Adrenal gland (tissue), 12 donors: ENCODE measurements around the gene KLC4. TPM values are rescaled to one million over a fixed set of nuclear protein-coding genes. Genes with fewer than 3 reads are reported as not detected.

ENCODE experiments used
- DNase-seq, 7 donors: peaks; one replicate each; pipeline ENCODE4 v3.0.0-alpha.2; 2019 to 2020
- H3K27ac ChIP-seq, 5 donors: fragments of 200-600 bp; sonication (generic) in 4 of 5; 1 replicate in 3 of 5; 2 replicates in 2 of 5; pipeline versions ENCODE4 v1.5.1 to v1.8.0; 2016 to 2020; ENCODE audit warnings: mild to moderate bottlenecking in 1 of 5
- H3K27me3 ChIP-seq: fragments of 200-600 bp; 2 replicates; pipeline ENCODE4 v1.8.0; 2021
- H3K36me3 ChIP-seq, 2 donors: fragments of 200-600 bp; replicated peaks in 1 of 2; 1 replicate in 1 of 2; 2 replicates in 1 of 2; pipeline versions ENCODE4 v1.5.1 to v1.8.0; 2018 to 2022
- H3K4me1 ChIP-seq, 2 donors: fragments of 200-600 bp; replicated peaks in 1 of 2; 1 replicate in 1 of 2; 2 replicates in 1 of 2; pipeline versions ENCODE4 v1.5.1 to v1.8.0; 2018 to 2021
- H3K4me3 ChIP-seq, 4 donors: fragments of 200-600 bp; sonication (generic) in 3 of 4; one replicate each; pipeline ENCODE4 v1.5.1; 2016 to 2018
- H3K9me3 ChIP-seq, 3 donors: fragments of 200-600 bp; sonication (generic) in 1 of 3; replicated peaks in 1 of 3; 1 replicate in 2 of 3; 2 replicates in 1 of 3; pipeline versions ENCODE4 v1.5.1 to v1.8.0; 2016 to 2021
- POLR2A ChIP-seq, 2 donors: fragments of 450-650 bp; IDR thresholded peaks; one replicate each; pipeline ENCODE4 v1.6.1; 2017; ENCODE audit warnings: antibody characterized with exemption in 2 of 2, mild to moderate bottlenecking in 2 of 2, moderate library complexity in 1 of 2
- WGBS, 4 donors: extraction: QIAGEN DNeasy Blood & Tissue Kit in 2 of 4; methylation state at CpG; one replicate each; pipeline versions ENCODE4 v1.1.5 to v1.1.7; 2013 to 2017; 5-methylcytosine and 5-hydroxymethylcytosine counted together
- intact Hi-C, 2 donors: fragments of 100-400 bp; cut with DNase I; formaldehyde crosslinking; loops; one replicate each; pipeline versions ENCODE4 v1.14.1 to v1.15.0; 2022 to 2023
- polyA plus RNA-seq, 3 donors: library from polyadenylated mRNA; stranded (reverse); fragments of 200-250 nt in 2 of 3; fragments of 350-450 nt in 1 of 3; fragmentation: Illumina TruSeq in 1 of 3; extraction: RNeasy Lipid Tissue Mini Kit (QIAGEN cat#74804) in 1 of 3; gene quantifications; one replicate each; pipeline ENCODE4 v1.2.3, GENCODE V29; 2013 to 2014
- total RNA-seq, 9 donors: library from RNA; depleted of rRNA in 4 of 9; stranded (reverse); fragments of >200 nt in 4 of 9; fragments of 120-200 nt in 1 of 9; fragmentation: NEBNext Ultra II Directional in 1 of 9; extraction: Animal tissue kit (Norgen Biotek cat#: 25700) in 1 of 9; gene quantifications; one replicate each; pipeline versions ENCODE4 v1.1.0 to v1.2.4, GENCODE V29; 2013 to 2023
- TF ChIP-seq, protein P1 (sequence below), 6 experiments: fragments of 450-650 bp in 4 of 6; fragments of 200-600 bp in 2 of 6; sonication (generic) in 1 of 6; IDR thresholded peaks; 1 replicate in 5 of 6; 2 replicates in 1 of 6; pipeline versions ENCODE4 v1.5.1 to v1.8.0; 2016 to 2021; ENCODE audit warnings: antibody characterized with exemption in 6 of 6, mild to moderate bottlenecking in 2 of 6, moderate library complexity in 1 of 6
- donor health status: healthy with polysubstance abuse.
- donor health status: Bipolar disorder and iron deficiency.
- donor health status: DM: yes; HTN: yes; CAD: no.
- donor health status: DM: no; HTN: no; CAD: no.
- donor health status: DM: no; HTN: no; CAD: no.
- donor health status: DM: yes; HTN: yes; CAD: no.

Gene KLC4
- total and polyA plus RNA-seq, 12 donors: 14.2 to 84.9 (median 33.9) TPM

DNA sequence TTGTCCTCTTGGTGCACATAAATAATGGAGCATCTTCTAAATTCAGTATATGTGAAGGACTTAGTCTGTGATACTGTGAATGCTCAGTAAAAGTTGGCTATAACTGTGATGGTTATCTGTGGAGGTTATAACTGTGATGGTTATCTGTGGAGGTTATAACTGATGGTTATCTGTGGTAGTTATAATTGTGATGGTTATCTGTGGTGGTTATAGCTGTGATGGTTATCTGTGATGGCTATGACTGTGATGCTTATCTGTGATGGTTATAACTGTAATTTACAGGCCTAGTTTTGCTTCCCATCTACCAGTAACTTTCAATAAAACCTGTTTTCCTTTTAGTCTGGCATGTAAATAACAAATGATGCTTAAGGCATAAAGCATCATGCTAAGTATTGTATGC is 33.2 kb downstream of the KLC4 start:
- H3K36me3 ChIP-seq: no peaks in the 10 kb centered on the region
- H3K9me3 ChIP-seq: no peaks in the 10 kb centered on the region
- TF ChIP-seq POLR2A (IDR thresholded peaks at IDR 0.05): no peak
- TF ChIP-seq, protein P1, sequence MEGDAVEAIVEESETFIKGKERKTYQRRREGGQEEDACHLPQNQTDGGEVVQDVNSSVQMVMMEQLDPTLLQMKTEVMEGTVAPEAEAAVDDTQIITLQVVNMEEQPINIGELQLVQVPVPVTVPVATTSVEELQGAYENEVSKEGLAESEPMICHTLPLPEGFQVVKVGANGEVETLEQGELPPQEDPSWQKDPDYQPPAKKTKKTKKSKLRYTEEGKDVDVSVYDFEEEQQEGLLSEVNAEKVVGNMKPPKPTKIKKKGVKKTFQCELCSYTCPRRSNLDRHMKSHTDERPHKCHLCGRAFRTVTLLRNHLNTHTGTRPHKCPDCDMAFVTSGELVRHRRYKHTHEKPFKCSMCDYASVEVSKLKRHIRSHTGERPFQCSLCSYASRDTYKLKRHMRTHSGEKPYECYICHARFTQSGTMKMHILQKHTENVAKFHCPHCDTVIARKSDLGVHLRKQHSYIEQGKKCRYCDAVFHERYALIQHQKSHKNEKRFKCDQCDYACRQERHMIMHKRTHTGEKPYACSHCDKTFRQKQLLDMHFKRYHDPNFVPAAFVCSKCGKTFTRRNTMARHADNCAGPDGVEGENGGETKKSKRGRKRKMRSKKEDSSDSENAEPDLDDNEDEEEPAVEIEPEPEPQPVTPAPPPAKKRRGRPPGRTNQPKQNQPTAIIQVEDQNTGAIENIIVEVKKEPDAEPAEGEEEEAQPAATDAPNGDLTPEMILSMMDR (IDR thresholded peaks at IDR 0.05): no peak
- no peak overlapping the region for H3K4me3 ChIP-seq
- no peak overlapping the region for H3K27ac ChIP-seq
- H3K27me3 ChIP-seq: no peaks in the 10 kb centered on the region
- no peak for DNase-seq
- peaks cover 0 to 7% of the 10 kb centered on the region in 2 donors for H3K4me1 ChIP-seq
- intact Hi-C loops: no loop called here

GRCh38 chr6:43093436-43094289 is 34.2 kb downstream of the KLC4 start:
- Histone ChIP-seq H3K9me3 (no peaks in the 10 kb centered on the region), H3K36me3 (no peaks in the 10 kb centered on the region), H3K4me1 (peaks cover 0 to 7% of the 10 kb centered on the region in 2 donors), H3K27ac (peak overlapping the region in 2 of 5 donors; percentile 42 to 77), H3K27me3 (no peaks in the 10 kb centered on the region), H3K4me3 (peak overlapping the region in 1 of 4 donors; percentile 64)
- TF ChIP-seq, protein P1 (IDR thresholded peaks at IDR 0.05): no peak
- TF ChIP-seq POLR2A (IDR thresholded peaks at IDR 0.05): peak in 1 of 2 donors; percentile 18
- WGBS, 4 donors: 41 to 60% (median 52%) methylated on average over 9 of the region's 9 CpGs
- intact Hi-C loops: no loop called here
- peak in 6 of 7 donors; percentile 48 to 73 (median 58) for DNase-seq

DNA sequence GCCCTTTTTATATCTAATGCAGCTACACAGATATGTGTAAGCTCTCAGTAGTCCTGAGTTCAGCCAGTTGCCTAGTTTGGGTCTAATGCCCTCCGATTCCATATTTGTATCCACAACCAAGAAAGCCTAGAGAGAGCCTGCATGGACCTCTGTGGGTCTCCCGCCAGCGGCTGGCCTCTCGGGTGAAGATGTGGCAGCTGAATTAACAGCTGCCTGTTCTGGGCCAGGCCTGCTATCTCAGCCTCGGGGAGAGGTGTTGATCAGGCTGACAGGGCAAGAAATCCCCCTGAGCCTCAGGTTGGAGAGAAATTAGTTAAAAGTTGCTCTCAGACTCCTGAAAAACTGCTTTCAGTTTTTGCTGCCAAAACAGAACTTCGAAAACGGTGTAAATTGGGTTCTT is 36.5 kb downstream of the KLC4 start:
- Histone ChIP-seq H3K9me3 (no peaks in the 10 kb centered on the region), H3K27ac (peak overlapping the region in 1 of 5 donors; percentile 17), H3K4me3 (no peak overlapping the region), H3K36me3 (no peaks in the 10 kb centered on the region), H3K4me1 (peaks cover 0 to 7% of the 10 kb centered on the region in 2 donors), H3K27me3 (no peaks in the 10 kb centered on the region)
- intact Hi-C loops: no loop called here
- no peak for DNase-seq
- TF ChIP-seq, protein P1 (IDR thresholded peaks at IDR 0.05): no peak
- no peak for TF ChIP-seq POLR2A (IDR thresholded peaks at IDR 0.05)
- WGBS, 4 donors: 66 to 80% (median 72%) methylated on average over 1 to 7 of the region's 7 CpGs

GRCh38 chr6:43096451-43097097 is 37.1 kb downstream of the KLC4 start:
- no peak overlapping the region for H3K4me3 ChIP-seq
- WGBS, 4 donors: 60 to 68% (median 63%) methylated on average over 7 to 8 of the region's 8 CpGs
- peak overlapping the region in 2 of 5 donors; percentile 17 to 45 for H3K27ac ChIP-seq
- H3K36me3 ChIP-seq: no peaks in the 10 kb centered on the region
- H3K4me1 ChIP-seq: peaks cover 0 to 7% of the 10 kb centered on the region in 2 donors
- TF ChIP-seq, protein P1 (IDR thresholded peaks at IDR 0.05): no peak
- no peak for TF ChIP-seq POLR2A (IDR thresholded peaks at IDR 0.05)
- no peaks in the 10 kb centered on the region for H3K27me3 ChIP-seq
- no peaks in the 10 kb centered on the region for H3K9me3 ChIP-seq
- DNase-seq: peak in 2 of 7 donors; percentile 13 to 57
- intact Hi-C loops: no loop called here
